Right renal pelvis (tissue), 4 donors: ENCODE measurements around the gene AADACL3. TPM values are rescaled to one million over a fixed set of nuclear protein-coding genes. Genes with fewer than 3 reads are reported as not detected.

Experiments used
- DNase-seq, 4 donors: peaks; one replicate each; pipeline ENCODE4 v3.0.0-alpha.2; 2013; ENCODE audit warnings: low read depth in 4 of 4, low spot score in 3 of 4, missing footprints in 1 of 4
- polyA plus RNA-seq, 4 donors: library from polyadenylated mRNA; unstranded; fragments of 120-200 nt; gene quantifications; one replicate each; pipeline ENCODE4 v1.2.1, GENCODE V29; 2013; ENCODE audit not compliant: insufficient read length in 4 of 4

AADACL3 gene
- polyA plus RNA-seq, 4 donors: not detected

DNA sequence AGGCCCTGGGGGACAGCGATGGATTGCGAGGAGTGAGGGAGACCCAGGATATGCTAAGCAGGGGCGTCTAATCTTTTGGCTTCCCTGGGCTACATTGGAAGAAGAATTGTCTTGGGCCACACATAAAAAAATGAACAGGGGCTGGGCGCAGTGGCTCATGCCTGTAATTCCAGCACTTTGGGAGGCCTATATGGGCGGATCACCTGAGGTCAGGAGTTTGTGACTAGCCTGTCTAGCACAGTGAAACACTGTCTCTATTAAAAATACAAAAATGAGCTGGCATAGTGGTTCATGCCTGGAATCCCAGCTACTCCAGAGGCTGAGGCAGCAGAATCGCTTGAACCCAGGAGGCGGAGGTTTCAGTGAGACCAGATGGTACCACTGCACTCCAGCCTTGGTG, 46.9 kb downstream of the AADACL3 start:
- no peak for DNase-seq

GRCh38 chr1:12763479-12763878, 47.6 kb downstream of the AADACL3 start:
- no peak for DNase-seq

DNA sequence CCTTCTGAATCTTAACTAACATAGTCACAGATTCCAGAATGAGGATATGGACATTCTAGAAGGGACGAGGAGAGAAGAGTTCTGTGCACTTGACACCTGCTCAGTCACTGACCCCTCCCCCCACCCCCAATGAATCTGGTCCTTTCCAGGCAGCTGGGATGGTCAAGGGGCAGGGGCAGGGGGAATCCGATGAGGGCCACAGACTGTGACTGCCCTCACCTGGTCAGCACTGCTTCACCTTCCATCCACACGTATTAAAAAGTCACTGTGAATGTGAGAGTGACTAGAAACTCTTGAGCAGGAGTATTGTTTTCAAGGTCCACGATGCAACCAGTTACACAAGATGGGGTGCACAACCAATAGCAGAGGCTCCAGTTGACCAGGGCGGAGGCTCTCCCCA, 48.1 kb downstream of the AADACL3 start:
- no peak for DNase-seq

DNA sequence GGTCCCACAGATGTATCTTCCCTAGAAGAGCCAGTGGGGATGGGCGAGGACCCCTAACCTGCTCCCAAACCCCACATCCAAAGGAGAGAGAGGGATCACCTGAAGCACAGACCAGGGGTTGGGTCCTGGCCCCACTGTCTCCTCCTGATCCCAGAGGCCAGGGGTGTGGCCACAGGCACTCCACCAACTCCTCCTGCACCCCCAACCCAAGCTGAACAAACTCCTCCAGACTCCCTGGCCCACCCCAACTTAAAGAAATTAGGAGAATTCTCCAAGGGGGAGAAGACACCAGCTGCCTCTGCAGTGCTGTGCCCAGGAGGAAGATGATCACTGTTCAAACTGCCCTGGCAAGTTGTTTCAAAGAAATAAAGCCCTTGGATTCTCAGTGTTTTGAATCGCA, 53.1 kb downstream of the AADACL3 start:
- DNase-seq: no peak

- no peak for DNase-seq
Measured at GRCh38 chr1:12769976-12770505, 54.1 kb downstream of the AADACL3 start.

GRCh38 chr1:12770620-12771019, 54.7 kb downstream of the AADACL3 start:
- DNase-seq: no peak

- no peak for DNase-seq
Measured at GRCh38 chr1:12771186-12771585, 55.3 kb downstream of the AADACL3 start.

DNA sequence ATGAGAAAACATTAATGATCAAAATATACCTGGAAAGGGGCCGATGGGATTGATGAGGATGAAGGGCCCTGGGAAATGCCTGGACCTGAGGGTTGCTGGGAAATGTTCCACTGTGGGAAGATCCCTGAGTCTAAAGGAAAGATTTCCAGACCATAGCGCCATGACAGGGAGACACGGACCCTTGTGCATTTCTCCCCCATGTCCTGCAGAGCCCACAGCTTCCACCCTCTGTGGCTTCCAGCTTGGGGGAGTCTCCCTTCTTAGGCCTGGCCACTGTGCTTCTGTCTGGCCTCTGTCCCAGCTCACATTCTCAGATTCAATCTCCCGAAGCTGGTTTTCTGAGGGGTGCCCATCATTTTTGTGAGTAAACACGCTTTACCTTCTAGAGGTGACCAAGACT, 56.6 kb downstream of the AADACL3 start:
- DNase-seq: no peak

- no peak for DNase-seq
Measured at GRCh38 chr1:12773438-12773837, 57.5 kb downstream of the AADACL3 start, which contains the start of gene PRAMEF12. Gene PRAMEF12, plus strand, starts transcription at chr1:12773738. Its CDS starts 1,130 bp downstream, at chr1:12774868.

- no peak for DNase-seq
Measured at GRCh38 chr1:12774801-12775345, 59.0 kb downstream of the AADACL3 start.

DNA sequence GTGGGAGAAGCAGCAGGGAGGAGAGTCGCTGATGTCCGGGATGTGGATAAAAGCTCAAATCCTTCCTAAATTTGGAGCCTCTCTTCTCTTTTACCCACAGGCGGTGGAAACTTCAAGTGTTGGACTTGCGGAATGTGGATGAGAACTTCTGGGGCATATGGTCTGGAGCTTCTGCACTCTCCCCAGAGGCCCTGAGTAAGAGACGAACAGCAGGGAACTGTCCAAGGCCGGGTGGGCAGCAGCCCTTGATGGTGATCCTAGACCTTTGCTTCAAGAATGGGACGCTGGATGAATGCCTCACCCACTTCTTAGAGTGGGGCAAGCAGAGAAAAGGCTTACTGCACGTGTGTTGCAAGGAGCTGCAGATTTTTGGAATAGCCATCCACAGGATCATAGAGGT, 59.5 kb downstream of the AADACL3 start:
- DNase-seq: no peak

- no peak for DNase-seq
Measured at GRCh38 chr1:12776801-12777557, 61.1 kb downstream of the AADACL3 start.

Other genes with a start within 250 kb of the AADACL3 start
- gene DHRS3, start 97.9 kb upstream of the AADACL3 start, polyA plus RNA-seq: 10 to 100 TPM; 68.0 to 91.1 (median 79.2) TPM
- gene AADACL4, start 72.0 kb upstream of the AADACL3 start, polyA plus RNA-seq: 1 to 10 TPM; 1.1 to 2.1 (median 1.4) TPM
- 1 to 10 TPM in 1 of 4 donors, under 1 TPM in 3; 0.89 to 1.0 (median 0.95) TPM for gene CFAP107, start 30.1 kb downstream of the AADACL3 start, polyA plus RNA-seq
- gene PRAMEF12, start 57.6 kb downstream of the AADACL3 start, polyA plus RNA-seq: not detected
- not detected for gene PRAMEF1, start 75.3 kb downstream of the AADACL3 start, polyA plus RNA-seq
- not detected for gene PRAMEF11, start 115.3 kb downstream of the AADACL3 start, polyA plus RNA-seq
- gene HNRNPCL1, start 132.6 kb downstream of the AADACL3 start, polyA plus RNA-seq: under 1 TPM in 3 of 4 donors, not detected in 1; 0.24 to 0.40 (median 0.31) TPM
- not detected for gene PRAMEF2, start 141.0 kb downstream of the AADACL3 start, polyA plus RNA-seq
- gene PRAMEF4, start 170.1 kb downstream of the AADACL3 start, polyA plus RNA-seq: not detected
- gene PRAMEF10, start 182.2 kb downstream of the AADACL3 start, polyA plus RNA-seq: not detected
- not detected for gene PRAMEF7, start 200.5 kb downstream of the AADACL3 start, polyA plus RNA-seq
- not detected for gene PRAMEF6, start 231.5 kb downstream of the AADACL3 start, polyA plus RNA-seq